ENCODE results near the gene GAS2L3.

DNA sequence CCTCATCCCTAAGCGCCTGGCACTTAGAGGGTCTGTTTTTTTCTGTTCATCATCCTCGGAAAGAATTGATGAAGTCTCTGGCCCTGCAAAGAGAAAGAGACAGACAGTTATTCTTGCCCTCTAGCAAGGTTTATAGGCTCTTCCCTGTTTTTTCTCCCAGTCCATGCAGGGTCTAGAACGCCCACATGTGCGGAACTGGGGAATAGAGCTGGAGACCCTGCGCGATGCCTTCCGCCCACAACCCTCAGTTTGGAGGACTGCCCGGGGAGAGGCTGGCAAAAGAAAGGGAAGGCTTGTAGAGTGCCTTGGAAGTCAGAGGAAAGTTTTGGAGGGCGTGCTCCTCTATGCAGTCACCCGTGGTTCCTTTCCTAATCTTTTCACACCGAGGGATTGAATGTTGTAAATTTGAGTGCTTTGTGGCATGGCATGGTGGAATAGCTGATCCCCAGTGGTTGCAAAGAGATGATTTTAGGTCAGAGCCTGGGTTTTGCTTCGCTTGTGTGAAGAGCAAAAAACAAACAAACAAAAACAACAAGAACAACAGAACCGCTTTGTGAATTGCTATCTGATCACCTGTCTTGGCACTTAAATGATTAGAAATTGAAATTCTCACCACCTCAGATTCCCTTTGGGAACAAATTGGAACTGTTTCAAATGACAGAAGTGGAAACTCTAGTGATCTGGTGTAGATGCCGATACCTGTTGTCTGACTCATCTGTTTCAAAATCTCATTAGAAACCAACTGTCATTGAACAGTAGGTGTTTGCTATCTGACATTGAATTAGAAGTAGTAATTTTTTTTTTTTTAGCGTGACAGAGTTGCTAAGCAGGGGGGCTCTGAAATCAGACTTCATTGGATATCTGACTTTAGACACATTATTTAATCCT is 947 bp downstream of the GAS2L3 start:
- TF ChIP-seq, protein P1, sequence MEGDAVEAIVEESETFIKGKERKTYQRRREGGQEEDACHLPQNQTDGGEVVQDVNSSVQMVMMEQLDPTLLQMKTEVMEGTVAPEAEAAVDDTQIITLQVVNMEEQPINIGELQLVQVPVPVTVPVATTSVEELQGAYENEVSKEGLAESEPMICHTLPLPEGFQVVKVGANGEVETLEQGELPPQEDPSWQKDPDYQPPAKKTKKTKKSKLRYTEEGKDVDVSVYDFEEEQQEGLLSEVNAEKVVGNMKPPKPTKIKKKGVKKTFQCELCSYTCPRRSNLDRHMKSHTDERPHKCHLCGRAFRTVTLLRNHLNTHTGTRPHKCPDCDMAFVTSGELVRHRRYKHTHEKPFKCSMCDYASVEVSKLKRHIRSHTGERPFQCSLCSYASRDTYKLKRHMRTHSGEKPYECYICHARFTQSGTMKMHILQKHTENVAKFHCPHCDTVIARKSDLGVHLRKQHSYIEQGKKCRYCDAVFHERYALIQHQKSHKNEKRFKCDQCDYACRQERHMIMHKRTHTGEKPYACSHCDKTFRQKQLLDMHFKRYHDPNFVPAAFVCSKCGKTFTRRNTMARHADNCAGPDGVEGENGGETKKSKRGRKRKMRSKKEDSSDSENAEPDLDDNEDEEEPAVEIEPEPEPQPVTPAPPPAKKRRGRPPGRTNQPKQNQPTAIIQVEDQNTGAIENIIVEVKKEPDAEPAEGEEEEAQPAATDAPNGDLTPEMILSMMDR (conservative IDR thresholded peaks at IDR 0.05): no peak
- no peak for TF ChIP-seq EZH2 (IDR thresholded peaks at IDR 0.05; ENCODE audit: low read depth)
